HEK293 (cell line): ENCODE measurements around the gene MAGOH.
A peak's percentile ranks its signal among the peaks of the same experiment; 100 is the strongest.

Source experiments
- FEZF1 ChIP-seq: fragments of 450-650 bp; formaldehyde crosslinking; IDR thresholded peaks from 2 replicates; pipeline ENCODE4 v1.5.1; 2016; ENCODE audit warnings: missing biosample characterization, missing genetic modification characterization
- GLI4 ChIP-seq: fragments of 450-650 bp; formaldehyde crosslinking; IDR thresholded peaks from 2 replicates; pipeline ENCODE4 v1.5.1; 2016; ENCODE audit warnings: missing biosample characterization, missing genetic modification characterization
- HOXA7 ChIP-seq: sonication (generic); formaldehyde crosslinking; IDR thresholded peaks from 2 replicates; pipeline ENCODE4 v1.8.1; 2022; ENCODE audit warnings: missing genetic modification reagents, borderline replicate concordance
- IKZF3 ChIP-seq: fragments of 450-650 bp; IDR thresholded peaks from 2 replicates; pipeline ENCODE4 v1.5.0; 2018; ENCODE audit warnings: missing biosample characterization, mild to moderate bottlenecking, missing genetic modification characterization, moderate library complexity
- MZF1 ChIP-seq: fragments of 450-650 bp; formaldehyde crosslinking; IDR thresholded peaks from 2 replicates; pipeline ENCODE4 v1.5.1; 2017; ENCODE audit warnings: missing biosample characterization, missing genetic modification characterization, borderline replicate concordance
- RBAK ChIP-seq: fragments of 450-650 bp; formaldehyde crosslinking; IDR thresholded peaks from 2 replicates; pipeline ENCODE4 v1.5.1; 2016; ENCODE audit warnings: missing biosample characterization, missing genetic modification characterization
- REST ChIP-seq: fragments of 450-650 bp; formaldehyde crosslinking; IDR thresholded peaks from 2 replicates; pipeline ENCODE4 v1.5.1; 2016; ENCODE audit warnings: missing biosample characterization, missing genetic modification characterization
- YY1 ChIP-seq: fragments of 450-650 bp; formaldehyde crosslinking; IDR thresholded peaks from 2 replicates; pipeline ENCODE4 v1.5.1; 2018; ENCODE audit warnings: missing biosample characterization, missing genetic modification characterization
- ZFP37 ChIP-seq: fragments of 450-650 bp; formaldehyde crosslinking; IDR thresholded peaks from 2 replicates; pipeline ENCODE4 v1.5.1; 2016; ENCODE audit warnings: missing biosample characterization, missing genetic modification characterization
- ZNF112 ChIP-seq: fragments of 450-650 bp; formaldehyde crosslinking; IDR thresholded peaks from 2 replicates; pipeline ENCODE4 v1.5.0; 2017; ENCODE audit warnings: missing biosample characterization, missing genetic modification characterization
- ZNF140 ChIP-seq: fragments of 450-650 bp; formaldehyde crosslinking; IDR thresholded peaks from 2 replicates; pipeline ENCODE4 v1.5.1; 2016; ENCODE audit warnings: missing biosample characterization, missing genetic modification characterization
- ZNF155 ChIP-seq: fragments of 450-650 bp; formaldehyde crosslinking; IDR thresholded peaks from 2 replicates; pipeline ENCODE4 v1.5.1; 2016; ENCODE audit warnings: missing biosample characterization, missing genetic modification characterization
- ZNF16 ChIP-seq: fragments of 450-650 bp; formaldehyde crosslinking; IDR thresholded peaks from 2 replicates; pipeline ENCODE4 v1.5.1; 2016; ENCODE audit warnings: low read depth, missing biosample characterization, missing genetic modification characterization
- ZNF175 ChIP-seq: fragments of 450-650 bp; formaldehyde crosslinking; IDR thresholded peaks from 2 replicates; pipeline ENCODE4 v1.5.1; 2016; ENCODE audit warnings: missing biosample characterization, missing genetic modification characterization
- ZNF335 ChIP-seq: fragments of 450-650 bp; formaldehyde crosslinking; conservative IDR thresholded peaks from 2 replicates; pipeline ENCODE4 v1.5.1; 2016; ENCODE audit warnings: missing biosample characterization, missing genetic modification characterization
- ZNF433 ChIP-seq: fragments of 450-650 bp; formaldehyde crosslinking; IDR thresholded peaks from 2 replicates; pipeline ENCODE4 v1.5.1; 2016; ENCODE audit warnings: missing biosample characterization, missing genetic modification characterization, low read depth
- ZNF561 ChIP-seq: fragments of 450-650 bp; IDR thresholded peaks from 2 replicates; pipeline ENCODE4 v1.5.1; 2018; ENCODE audit warnings: missing biosample characterization, missing genetic modification characterization, borderline replicate concordance
- ZNF596 ChIP-seq: fragments of 450-650 bp; IDR thresholded peaks from 2 replicates; pipeline ENCODE4 v1.5.0; 2018; ENCODE audit warnings: missing biosample characterization, mild to moderate bottlenecking, missing genetic modification characterization, moderate library complexity
- ZNF704 ChIP-seq: fragments of 450-650 bp; formaldehyde crosslinking; IDR thresholded peaks from 2 replicates; pipeline ENCODE4 v1.5.1; 2016; ENCODE audit warnings: missing biosample characterization, missing genetic modification characterization
- ZNF792 ChIP-seq: fragments of 450-650 bp; formaldehyde crosslinking; IDR thresholded peaks from 2 replicates; pipeline ENCODE4 v1.5.1; 2016; ENCODE audit warnings: missing biosample characterization, missing genetic modification characterization
- ZSCAN23 ChIP-seq: fragments of 450-650 bp; formaldehyde crosslinking; IDR thresholded peaks from 2 replicates; pipeline ENCODE4 v1.5.1; 2016; ENCODE audit warnings: missing biosample characterization, missing genetic modification characterization
- TF ChIP-seq, protein P1 (sequence below): fragments of 450-650 bp; formaldehyde crosslinking; IDR thresholded peaks from 2 replicates; pipeline ENCODE4 v1.5.1; 2016; ENCODE audit warnings: missing biosample characterization, missing genetic modification characterization
- TF ChIP-seq, protein P2 (sequence below): fragments of 450-650 bp; formaldehyde crosslinking; IDR thresholded peaks from 2 replicates; pipeline ENCODE4 v1.5.1; 2016; ENCODE audit warnings: missing biosample characterization, missing genetic modification characterization
- TF ChIP-seq, protein P3 (sequence below): fragments of 450-650 bp; formaldehyde crosslinking; IDR thresholded peaks from 2 replicates; pipeline ENCODE4 v1.5.1; 2017; ENCODE audit warnings: missing biosample characterization, missing genetic modification characterization

MAGOH gene

GRCh38 chr1:53220171-53220961 is 18.0 kb downstream of the MAGOH start, which contains the start of gene CZIB (continued):
- TF ChIP-seq ZNF704 (tag by site-specific recombination) = no peak
- no peak for TF ChIP-seq ZNF433 (tag by site-specific recombination)
- no peak for TF ChIP-seq ZNF155 (tag by site-specific recombination)
- TF ChIP-seq, protein P1, sequence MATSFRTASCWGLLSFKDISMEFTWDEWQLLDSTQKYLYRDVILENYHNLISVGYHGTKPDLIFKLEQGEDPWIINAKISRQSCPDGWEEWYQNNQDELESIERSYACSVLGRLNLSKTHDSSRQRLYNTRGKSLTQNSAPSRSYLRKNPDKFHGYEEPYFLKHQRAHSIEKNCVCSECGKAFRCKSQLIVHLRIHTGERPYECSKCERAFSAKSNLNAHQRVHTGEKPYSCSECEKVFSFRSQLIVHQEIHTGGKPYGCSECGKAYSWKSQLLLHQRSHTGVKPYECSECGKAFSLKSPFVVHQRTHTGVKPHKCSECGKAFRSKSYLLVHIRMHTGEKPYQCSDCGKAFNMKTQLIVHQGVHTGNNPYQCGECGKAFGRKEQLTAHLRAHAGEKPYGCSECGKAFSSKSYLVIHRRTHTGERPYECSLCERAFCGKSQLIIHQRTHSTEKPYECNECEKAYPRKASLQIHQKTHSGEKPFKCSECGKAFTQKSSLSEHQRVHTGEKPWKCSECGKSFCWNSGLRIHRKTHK = no peak
- peak; percentile 82 for TF ChIP-seq REST
- peak; percentile 95; the same call in 1 of the 2 replicates for TF ChIP-seq ZSCAN23 (tag by site-specific recombination)
- peak; percentile 97 for TF ChIP-seq ZNF335 (tag by site-specific recombination)
- TF ChIP-seq ZNF792 (tag by site-specific recombination) = peak; percentile 87
- peak; percentile 79; the same call in 1 of the 2 replicates for TF ChIP-seq YY1 (tag by site-specific recombination)
- peak; percentile 97 for TF ChIP-seq ZFP37 (tag by site-specific recombination)
- TF ChIP-seq RBAK = no peak
- peak; percentile 93 for TF ChIP-seq ZNF561 (tag by site-specific recombination)
- no peak for TF ChIP-seq ZNF175 (tag by site-specific recombination)
- no peak for TF ChIP-seq HOXA7 (CRISPR knock-in tag)
- TF ChIP-seq FEZF1 (tag by site-specific recombination) = no peak
- TF ChIP-seq ZNF112 (tag by site-specific recombination) = no peak
- peak; percentile 51; the same call in 1 of the 2 replicates for TF ChIP-seq MZF1
- no peak for TF ChIP-seq ZNF16 (tag by site-specific recombination)
- no peak for TF ChIP-seq IKZF3
- no peak for TF ChIP-seq ZNF140
- TF ChIP-seq, protein P2, sequence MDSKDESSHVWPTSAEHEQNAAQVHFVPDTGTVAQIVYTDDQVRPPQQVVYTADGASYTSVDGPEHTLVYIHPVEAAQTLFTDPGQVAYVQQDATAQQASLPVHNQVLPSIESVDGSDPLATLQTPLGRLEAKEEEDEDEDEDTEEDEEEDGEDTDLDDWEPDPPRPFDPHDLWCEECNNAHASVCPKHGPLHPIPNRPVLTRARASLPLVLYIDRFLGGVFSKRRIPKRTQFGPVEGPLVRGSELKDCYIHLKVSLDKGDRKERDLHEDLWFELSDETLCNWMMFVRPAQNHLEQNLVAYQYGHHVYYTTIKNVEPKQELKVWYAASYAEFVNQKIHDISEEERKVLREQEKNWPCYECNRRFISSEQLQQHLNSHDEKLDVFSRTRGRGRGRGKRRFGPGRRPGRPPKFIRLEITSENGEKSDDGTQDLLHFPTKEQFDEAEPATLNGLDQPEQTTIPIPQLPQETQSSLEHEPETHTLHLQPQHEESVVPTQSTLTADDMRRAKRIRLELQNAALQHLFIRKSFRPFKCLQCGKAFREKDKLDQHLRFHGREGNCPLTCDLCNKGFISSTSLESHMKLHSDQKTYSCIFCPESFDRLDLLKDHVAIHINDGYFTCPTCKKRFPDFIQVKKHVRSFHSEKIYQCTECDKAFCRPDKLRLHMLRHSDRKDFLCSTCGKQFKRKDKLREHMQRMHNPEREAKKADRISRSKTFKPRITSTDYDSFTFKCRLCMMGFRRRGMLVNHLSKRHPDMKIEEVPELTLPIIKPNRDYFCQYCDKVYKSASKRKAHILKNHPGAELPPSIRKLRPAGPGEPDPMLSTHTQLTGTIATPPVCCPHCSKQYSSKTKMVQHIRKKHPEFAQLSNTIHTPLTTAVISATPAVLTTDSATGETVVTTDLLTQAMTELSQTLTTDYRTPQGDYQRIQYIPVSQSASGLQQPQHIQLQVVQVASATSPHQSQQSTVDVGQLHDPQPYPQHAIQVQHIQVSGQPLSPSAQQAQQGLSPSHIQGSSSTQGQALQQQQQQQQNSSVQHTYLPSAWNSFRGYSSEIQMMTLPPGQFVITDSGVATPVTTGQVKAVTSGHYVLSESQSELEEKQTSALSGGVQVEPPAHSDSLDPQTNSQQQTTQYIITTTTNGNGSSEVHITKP (tag by site-specific recombination) = peak; percentile 81
- TF ChIP-seq ZNF596 (tag by site-specific recombination) = no peak
- peak; percentile 85; the same call in 1 of the 2 replicates for TF ChIP-seq GLI4 (tag by site-specific recombination)
- TF ChIP-seq, protein P3, sequence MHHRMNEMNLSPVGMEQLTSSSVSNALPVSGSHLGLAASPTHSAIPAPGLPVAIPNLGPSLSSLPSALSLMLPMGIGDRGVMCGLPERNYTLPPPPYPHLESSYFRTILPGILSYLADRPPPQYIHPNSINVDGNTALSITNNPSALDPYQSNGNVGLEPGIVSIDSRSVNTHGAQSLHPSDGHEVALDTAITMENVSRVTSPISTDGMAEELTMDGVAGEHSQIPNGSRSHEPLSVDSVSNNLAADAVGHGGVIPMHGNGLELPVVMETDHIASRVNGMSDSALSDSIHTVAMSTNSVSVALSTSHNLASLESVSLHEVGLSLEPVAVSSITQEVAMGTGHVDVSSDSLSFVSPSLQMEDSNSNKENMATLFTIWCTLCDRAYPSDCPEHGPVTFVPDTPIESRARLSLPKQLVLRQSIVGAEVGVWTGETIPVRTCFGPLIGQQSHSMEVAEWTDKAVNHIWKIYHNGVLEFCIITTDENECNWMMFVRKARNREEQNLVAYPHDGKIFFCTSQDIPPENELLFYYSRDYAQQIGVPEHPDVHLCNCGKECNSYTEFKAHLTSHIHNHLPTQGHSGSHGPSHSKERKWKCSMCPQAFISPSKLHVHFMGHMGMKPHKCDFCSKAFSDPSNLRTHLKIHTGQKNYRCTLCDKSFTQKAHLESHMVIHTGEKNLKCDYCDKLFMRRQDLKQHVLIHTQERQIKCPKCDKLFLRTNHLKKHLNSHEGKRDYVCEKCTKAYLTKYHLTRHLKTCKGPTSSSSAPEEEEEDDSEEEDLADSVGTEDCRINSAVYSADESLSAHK (tag by site-specific recombination) = 0 out of 2 replicates have a peak, but pooled peaks have one; percentile 54
